GM12874 (cell line): ENCODE data around the gene CAMTA1.

Experiments
- TF ChIP-seq, protein P1 (sequence below): IDR thresholded peaks from 2 replicates; pipeline ENCODE4 v1.5.1; 2011; ENCODE audit warnings: low read depth, mild to moderate bottlenecking, control low read depth, low read length, moderate library complexity; ENCODE audit not compliant: insufficient read depth

CAMTA1 gene

DNA sequence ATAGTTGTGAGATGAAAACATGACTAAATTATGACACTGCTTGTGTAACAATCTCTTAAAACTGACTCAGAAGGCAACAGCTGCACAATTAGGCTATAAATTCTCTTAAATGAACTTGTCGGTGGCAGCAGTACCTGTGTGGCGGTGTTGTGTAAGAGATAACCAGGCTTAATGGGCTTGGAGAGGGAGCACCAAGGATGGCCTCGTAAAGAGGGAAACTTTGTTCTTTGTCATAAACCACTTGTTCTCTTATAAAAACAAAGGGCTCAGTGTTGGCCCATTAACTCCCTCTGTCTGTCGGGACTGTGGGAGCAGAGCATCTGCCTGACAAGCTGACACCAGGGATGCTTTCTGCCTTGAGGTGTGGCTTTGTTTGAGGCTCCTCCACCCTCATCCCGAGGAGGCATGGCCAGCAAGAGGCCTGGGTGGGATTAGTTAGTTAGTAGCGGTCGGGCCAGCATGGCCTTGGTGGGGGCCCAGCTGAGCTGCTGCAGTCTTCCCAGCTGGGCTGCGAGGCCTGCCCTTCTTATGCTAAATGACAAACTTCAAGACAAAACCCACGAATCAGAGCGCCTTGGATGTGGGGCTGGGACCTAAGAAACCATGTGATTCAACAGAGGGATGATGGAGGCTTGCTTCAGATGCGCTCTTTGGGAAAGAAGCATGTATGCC is 171.4 kb downstream of the CAMTA1 start:
- TF ChIP-seq, protein P1, sequence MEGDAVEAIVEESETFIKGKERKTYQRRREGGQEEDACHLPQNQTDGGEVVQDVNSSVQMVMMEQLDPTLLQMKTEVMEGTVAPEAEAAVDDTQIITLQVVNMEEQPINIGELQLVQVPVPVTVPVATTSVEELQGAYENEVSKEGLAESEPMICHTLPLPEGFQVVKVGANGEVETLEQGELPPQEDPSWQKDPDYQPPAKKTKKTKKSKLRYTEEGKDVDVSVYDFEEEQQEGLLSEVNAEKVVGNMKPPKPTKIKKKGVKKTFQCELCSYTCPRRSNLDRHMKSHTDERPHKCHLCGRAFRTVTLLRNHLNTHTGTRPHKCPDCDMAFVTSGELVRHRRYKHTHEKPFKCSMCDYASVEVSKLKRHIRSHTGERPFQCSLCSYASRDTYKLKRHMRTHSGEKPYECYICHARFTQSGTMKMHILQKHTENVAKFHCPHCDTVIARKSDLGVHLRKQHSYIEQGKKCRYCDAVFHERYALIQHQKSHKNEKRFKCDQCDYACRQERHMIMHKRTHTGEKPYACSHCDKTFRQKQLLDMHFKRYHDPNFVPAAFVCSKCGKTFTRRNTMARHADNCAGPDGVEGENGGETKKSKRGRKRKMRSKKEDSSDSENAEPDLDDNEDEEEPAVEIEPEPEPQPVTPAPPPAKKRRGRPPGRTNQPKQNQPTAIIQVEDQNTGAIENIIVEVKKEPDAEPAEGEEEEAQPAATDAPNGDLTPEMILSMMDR: no peak

DNA sequence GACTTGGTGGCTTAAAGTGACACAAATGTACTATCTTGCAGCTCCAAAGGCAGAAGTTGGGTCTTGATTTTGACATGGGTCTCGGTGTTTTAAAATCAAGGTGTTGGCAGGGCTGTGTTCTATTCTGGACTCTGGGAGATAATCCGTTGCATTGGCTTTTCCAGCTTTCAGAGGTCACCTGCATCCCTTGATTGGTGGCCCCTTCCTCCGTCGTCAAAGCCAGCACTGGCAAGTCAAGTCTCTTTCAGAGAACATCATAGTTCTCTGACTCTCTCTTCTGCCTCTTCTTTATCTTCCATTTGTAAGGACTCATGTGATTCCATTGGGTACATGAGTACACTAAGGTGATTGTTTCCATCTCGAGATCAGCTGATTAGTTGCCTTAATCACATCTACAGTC is 172.1 kb downstream of the CAMTA1 start:
- TF ChIP-seq, protein P1: no peak

DNA sequence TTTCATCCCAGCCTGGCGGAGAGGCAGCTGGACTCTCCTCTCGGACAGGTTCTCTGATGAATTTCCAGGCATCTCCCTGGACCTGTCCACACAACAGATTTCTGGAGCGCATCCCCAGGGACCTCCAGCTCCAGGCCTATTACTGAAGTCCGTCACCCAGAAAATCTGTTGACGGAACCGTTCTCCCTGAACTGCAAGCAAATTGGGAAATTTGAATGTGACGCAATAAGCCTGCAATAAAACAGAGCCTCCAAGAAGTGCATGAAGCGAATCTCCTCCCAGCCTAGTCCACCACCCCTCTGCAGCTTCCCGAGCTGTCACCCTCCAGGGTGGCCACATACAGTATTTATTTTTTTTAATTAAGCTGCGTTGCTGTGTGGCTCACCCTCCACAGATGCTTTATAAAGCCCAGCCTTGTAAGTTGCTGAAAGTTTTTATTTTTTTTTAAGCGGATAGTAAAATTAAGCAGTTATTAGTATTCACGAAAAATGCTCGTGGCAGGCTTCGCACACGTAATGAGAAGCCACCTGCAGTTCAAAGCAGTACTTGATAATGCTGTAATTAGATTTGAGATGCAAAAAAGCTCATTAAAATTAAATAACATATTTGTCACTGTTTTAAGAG is 173.3 kb downstream of the CAMTA1 start:
- TF ChIP-seq, protein P1: no peak

DNA sequence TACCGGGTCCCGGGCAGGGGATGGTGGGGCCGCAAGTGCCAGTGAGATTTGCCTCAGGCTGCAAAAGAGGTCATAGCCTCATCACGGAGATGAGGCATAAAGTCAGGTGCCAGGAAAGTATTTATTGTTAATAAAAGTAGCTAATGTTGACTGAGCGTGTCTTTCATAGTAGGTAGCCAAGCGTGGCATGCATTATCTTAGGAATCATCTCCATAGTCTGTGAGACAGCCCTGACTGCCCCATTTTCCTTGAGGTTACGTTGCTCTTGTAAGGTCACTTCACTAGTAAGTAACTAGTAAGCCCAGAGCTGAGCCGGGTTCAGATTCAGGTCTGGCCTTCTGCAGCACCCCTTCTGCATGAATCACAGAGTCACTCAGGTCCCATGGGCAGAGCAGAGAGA is 174.2 kb downstream of the CAMTA1 start:
- TF ChIP-seq, protein P1: no peak

DNA sequence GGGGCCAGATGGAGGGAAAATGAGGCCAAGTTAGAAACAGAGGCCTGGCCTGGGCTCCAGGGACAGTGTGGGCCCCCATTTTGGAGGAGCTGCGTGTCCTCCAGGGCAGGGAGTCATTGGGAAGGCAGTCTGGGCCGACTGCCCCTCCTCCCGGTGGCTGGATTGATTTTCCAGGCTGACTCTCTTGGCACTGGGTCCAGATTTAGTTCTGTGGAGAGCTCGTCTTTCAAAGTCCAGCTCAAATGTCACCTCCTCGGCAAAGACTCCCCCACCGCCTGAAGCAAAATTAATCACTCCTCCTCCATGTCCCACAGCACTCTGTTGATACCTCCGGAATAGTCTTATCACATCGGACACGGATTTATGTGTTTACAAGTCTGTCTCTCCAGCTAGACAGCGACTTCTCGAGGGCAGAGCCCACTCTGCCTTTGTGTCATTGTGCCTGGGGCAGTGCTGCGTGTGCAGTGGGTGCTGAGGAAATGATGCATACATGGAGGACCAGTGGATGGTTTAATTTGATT is 175.1 kb downstream of the CAMTA1 start:
- TF ChIP-seq, protein P1: no peak

DNA sequence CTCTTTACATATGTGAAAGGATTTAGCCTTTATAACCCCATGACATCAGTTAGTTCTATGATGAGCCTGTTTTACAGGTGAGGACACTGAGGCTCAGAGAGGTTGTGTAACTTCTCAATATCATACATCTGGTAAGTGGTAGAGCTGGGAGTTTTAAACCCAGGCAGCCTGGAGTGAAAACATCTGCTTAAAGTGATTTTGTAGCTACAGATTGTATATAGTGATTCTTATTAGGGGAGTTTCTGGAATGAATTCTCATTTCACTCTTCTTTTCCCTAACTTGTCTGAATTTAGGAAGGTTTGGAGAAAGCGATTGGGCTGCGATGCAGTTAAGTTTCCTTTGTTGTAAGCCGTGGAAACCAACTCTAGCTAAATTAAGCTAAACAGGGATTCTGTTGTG is 175.6 kb downstream of the CAMTA1 start:
- TF ChIP-seq, protein P1: no peak

DNA sequence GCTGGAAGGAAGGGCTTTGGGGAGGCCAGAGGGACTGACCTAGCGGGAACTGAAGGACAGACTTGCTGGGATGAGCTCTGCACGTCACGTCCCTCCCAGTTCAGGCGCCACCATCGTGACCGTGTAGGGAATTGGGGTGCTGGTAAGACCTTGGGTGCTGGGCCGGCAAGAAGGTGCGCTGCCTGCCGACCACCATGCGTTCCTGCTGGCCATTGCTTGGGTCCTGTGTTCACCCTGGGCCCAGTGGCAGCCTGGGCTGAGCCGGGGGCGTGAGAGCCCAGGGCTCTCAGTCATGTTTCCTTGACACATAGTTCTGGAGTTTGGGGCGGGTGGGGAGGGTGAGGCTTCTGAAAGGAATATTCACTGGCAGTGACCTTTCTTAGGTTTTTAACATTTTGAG is 176.0 kb downstream of the CAMTA1 start:
- TF ChIP-seq, protein P1: no peak
